Activated T-helper 1 cell treated with anti-CD3 and anti-CD28 coated beads, Interleukin-12 subunit alpha, Interleukin-12 subunit beta, Interleukin-2, Interleukin-4 antibody, amounts not matched to agents 30 ng/mL and 10 ng/mL and 1 ng/mL, durations not matched to agents 14 hours and 24 hours and 36 hours (primary cell): ENCODE data around the gene CDKAL1. TPM values are rescaled to one million over a fixed set of nuclear protein-coding genes. Genes with fewer than 3 reads are reported as not detected.
"Not testable (repeated sequence)": the region's sequence is repeated elsewhere in the genome, so short reads cannot be mapped to it uniquely, and the experiment has no call there.

ENCODE experiments used
- DNase-seq: peaks from one replicate; pipeline ENCODE4 v3.0.0; 2021; ENCODE audit warnings: low spot score
- H3K27ac Mint-ChIP-seq: one replicate; pipeline ENCODE4 v1.8.0; 2021; ENCODE audit warnings: mild to moderate bottlenecking, mixed read lengths
- H3K27me3 Mint-ChIP-seq: one replicate; pipeline ENCODE4 v1.8.0; 2022; ENCODE audit warnings: mild to moderate bottlenecking, moderate library complexity, mixed read lengths; ENCODE audit not compliant: insufficient read depth
- H3K36me3 Mint-ChIP-seq: one replicate; pipeline ENCODE4 v1.8.0; 2021; ENCODE audit warnings: low read depth, mixed read lengths
- H3K4me1 Mint-ChIP-seq: one replicate; pipeline ENCODE4 v1.8.0; 2021; ENCODE audit warnings: low read depth, mixed read lengths
- H3K4me3 Mint-ChIP-seq: one replicate; pipeline ENCODE4 v1.8.0; 2021; ENCODE audit warnings: mild to moderate bottlenecking, moderate library complexity, mixed read lengths
- H3K9me3 Mint-ChIP-seq: one replicate; pipeline ENCODE4 v1.8.0; 2021; ENCODE audit warnings: mixed read lengths
- intact Hi-C: fragments of 100-400 bp; cut with micrococcal nuclease; formaldehyde crosslinking; loops from one replicate; pipeline ENCODE4 v1.15.1; 2024
- total RNA-seq: library from RNA; stranded (reverse); gene quantifications from 2 replicates; pipeline ENCODE4 v1.2.3, GENCODE V29; 2022

CDKAL1 gene
- total RNA-seq, 1 donor from 2014 or later = 32.2 TPM

DNA sequence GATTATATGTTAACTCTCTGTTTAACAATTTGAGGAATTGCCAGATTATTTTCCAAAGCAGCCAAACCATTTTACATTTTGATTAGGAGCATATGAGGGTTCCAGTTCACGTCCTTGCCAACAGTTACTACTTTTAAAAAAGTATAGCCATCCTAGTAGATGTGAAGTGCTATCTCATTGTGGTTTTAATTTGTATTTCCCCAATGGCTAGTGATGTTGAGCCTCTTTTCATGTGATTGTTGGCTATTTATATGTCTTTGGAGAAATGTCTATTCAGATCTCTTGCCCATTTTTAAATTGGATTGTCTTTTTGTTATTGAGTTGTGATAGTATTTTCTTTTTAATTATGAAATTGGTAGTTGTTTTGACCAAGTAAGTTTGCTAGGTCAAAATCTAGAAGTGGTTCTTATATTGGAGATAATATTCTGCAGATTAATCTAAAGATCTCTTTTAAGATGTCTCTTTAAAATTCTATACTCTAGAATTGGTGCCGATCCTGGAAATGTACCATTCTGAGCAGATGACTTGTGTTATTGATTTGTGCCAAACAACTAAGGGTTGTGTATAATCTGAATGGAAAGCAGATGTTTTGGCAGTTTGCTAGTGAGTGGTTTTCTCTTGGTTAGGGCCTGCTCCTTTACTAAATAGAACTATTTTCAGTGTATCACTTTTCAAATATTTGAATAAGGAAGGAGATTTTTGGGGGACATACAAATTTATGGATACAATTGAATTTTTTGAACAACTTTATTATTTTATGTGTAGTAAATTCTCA lies 99.5 kb downstream of the CDKAL1 start:
- Mint-ChIP-seq H3K27ac (no peak overlapping the region), H3K27me3 (no peaks in the 10 kb centered on the region), H3K4me3 (no peak overlapping the region), H3K9me3 (no peaks in the 10 kb centered on the region), H3K36me3 (peaks cover 8% of the 10 kb centered on the region), H3K4me1 (peaks cover 35% of the 10 kb centered on the region)
- no peak for DNase-seq
- intact Hi-C loops = no loop called here

DNA sequence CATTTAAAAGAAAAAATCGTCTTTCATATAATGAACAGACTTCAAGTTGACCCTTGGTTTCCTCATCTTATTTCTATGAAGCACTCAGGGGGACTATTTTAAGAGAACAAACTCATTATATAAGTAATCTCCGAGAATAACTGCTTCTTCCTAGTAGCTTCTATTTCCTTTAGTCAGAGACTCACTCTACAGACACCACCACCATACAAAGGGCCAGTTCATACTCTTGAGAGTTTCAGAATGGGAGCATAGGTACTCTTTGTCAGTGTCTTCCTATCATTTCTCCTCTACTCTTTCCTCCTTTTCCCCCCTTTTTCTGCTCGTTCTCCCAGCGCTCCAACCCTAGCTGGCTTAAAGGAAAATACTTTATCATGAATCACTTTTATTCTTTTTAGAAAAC lies 104.9 kb downstream of the CDKAL1 start:
- H3K27me3 Mint-ChIP-seq = no peaks in the 10 kb centered on the region
- H3K27ac Mint-ChIP-seq = no peak overlapping the region
- intact Hi-C loops = no loop called here
- peaks cover 6% of the 10 kb centered on the region for H3K4me1 Mint-ChIP-seq
- DNase-seq = no peak
- H3K36me3 Mint-ChIP-seq = peaks cover 10% of the 10 kb centered on the region
- no peaks in the 10 kb centered on the region for H3K9me3 Mint-ChIP-seq
- H3K4me3 Mint-ChIP-seq = no peak overlapping the region

DNA sequence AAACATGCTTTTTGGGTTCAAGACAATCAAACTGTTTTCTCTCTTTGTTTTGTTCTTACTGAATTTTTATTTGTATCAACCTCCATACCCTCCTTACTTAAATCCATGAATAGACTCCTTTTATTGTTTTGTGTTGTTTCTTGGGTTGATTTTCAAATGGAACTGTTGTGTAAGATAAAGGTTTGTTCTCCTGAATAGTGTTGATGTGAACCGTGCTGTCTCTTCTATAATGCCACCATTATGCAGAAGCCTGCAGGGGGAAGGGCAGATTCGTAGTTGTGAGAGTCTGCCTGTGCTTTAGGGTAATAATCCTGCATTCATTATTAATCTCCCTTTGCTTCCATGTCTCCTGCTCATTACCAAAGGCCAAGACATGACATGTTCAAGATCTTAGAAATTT lies 105.9 kb downstream of the CDKAL1 start:
- Mint-ChIP-seq H3K27ac (no peak overlapping the region), H3K36me3 (peaks cover 8% of the 10 kb centered on the region)

DNA sequence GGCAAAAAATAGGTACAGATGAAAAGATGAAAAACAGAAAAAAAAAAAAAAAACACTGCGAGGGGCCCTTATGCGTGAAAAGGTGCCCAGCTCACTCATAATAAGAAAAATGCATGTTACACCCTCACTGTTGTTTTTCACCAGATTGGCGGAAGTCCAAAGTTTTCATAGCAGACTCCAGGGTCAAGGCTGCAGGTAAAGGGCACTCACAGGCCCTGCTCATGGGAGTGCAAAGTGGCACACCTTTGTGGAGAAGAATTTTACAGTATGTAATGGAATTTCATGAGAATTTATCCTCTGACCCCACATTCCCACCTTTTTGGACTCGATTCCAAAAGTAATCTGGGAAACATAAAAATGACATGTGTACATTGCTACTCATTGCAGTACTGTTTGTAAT lies 108.2 kb downstream of the CDKAL1 start:
- H3K27ac Mint-ChIP-seq = no peak overlapping the region
- DNase-seq = no peak
- intact Hi-C loops = no loop called here
- H3K4me1 Mint-ChIP-seq = no peaks in the 10 kb centered on the region
- no peaks in the 10 kb centered on the region for H3K9me3 Mint-ChIP-seq
- H3K36me3 Mint-ChIP-seq = peaks cover 6% of the 10 kb centered on the region
- no peaks in the 10 kb centered on the region for H3K27me3 Mint-ChIP-seq
- no peak overlapping the region for H3K4me3 Mint-ChIP-seq

More for the DNA sequence above, 105.9 kb downstream of the CDKAL1 start:
- Mint-ChIP-seq H3K27me3 (no peaks in the 10 kb centered on the region), H3K4me3 (no peak overlapping the region), H3K9me3 (no peaks in the 10 kb centered on the region), H3K4me1 (peaks cover 6% of the 10 kb centered on the region)
- intact Hi-C loops = no loop called here
- no peak for DNase-seq

DNA sequence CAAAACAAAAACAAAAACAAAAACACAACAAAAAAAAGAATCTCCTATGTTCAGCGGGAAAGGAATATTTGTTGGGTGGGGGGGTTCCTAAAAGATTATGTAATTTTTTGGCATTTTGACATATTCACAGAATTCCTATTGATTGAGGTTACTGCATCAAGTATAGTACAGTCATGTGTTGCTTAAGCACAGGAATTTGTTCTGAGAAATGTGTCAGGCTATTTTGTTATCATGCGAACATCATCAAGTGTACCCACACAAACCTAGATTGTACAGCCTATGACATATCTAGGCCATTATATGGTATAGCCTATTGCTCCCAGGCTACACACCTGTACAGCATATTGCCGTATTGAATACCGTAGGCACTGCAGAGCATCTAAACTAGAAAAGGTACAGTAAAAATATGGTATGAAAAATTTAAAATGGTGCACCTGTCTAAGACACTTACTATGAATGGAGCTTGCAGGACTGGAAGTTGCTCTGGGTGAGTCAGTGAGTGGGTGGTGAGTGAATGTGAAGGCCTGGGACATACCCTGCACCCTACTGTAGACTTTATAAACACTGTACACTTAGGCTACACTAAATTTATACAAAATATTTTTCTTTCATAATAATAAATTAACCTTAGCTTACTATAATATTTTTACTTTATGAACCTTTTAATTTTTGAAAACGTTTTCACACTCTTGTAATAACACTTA lies 110.6 kb downstream of the CDKAL1 start:
- Mint-ChIP-seq H3K4me1 (no peaks in the 10 kb centered on the region), H3K27ac (no peak overlapping the region), H3K27me3 (no peaks in the 10 kb centered on the region), H3K36me3 (peaks cover 9% of the 10 kb centered on the region), H3K9me3 (no peaks in the 10 kb centered on the region), H3K4me3 (no peak overlapping the region)
- DNase-seq = no peak
- intact Hi-C loops = no loop called here

DNA sequence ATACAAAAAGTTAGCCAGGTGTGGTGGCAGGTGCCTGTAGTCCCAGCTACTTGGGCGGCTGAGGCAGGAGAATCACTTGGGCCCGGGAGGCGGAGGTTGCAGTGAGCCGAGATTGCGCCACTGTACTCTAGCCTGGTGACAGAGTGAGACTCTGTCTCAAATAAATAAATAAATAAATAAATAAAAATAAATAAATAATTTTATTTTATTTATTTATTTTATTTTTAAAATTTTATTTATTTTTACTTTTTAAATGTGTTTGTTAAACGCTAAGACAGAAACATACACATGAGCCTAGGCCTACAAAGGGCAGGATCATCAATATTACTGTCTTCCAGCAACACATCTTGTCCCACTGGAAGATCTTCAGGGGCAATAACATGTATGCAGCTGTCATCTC lies 111.3 kb downstream of the CDKAL1 start:
- H3K27ac Mint-ChIP-seq, H3K27me3 Mint-ChIP-seq, H3K36me3 Mint-ChIP-seq, DNase-seq, intact Hi-C loops, H3K4me1 Mint-ChIP-seq, H3K4me3 Mint-ChIP-seq, H3K9me3 Mint-ChIP-seq: not testable (repeated sequence)

DNA sequence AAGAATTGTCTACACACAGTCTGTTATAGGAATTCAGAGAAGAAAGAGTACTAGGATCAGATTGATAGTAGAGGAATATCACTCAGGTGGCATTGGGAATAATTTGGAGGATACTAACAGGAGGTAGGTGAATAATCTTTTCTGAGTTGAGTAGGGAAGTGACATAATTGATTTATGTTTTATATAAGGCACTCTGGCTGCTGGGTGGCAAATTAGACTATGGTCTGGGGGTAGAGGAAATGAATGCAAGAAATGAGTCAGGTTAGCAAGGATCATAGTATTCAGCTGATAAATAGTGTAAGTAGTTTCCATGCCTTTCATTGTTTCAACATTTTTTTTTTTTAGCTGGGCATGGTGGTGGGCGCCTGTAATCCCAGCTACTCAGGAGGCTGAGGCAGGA lies 113.3 kb downstream of the CDKAL1 start:
- Mint-ChIP-seq H3K9me3 (no peaks in the 10 kb centered on the region), H3K27ac (no peak overlapping the region), H3K36me3 (peaks cover 9% of the 10 kb centered on the region), H3K27me3 (no peaks in the 10 kb centered on the region), H3K4me3 (no peak overlapping the region), H3K4me1 (peaks cover 17% of the 10 kb centered on the region)
- intact Hi-C loops = no loop called here
- no peak for DNase-seq

DNA sequence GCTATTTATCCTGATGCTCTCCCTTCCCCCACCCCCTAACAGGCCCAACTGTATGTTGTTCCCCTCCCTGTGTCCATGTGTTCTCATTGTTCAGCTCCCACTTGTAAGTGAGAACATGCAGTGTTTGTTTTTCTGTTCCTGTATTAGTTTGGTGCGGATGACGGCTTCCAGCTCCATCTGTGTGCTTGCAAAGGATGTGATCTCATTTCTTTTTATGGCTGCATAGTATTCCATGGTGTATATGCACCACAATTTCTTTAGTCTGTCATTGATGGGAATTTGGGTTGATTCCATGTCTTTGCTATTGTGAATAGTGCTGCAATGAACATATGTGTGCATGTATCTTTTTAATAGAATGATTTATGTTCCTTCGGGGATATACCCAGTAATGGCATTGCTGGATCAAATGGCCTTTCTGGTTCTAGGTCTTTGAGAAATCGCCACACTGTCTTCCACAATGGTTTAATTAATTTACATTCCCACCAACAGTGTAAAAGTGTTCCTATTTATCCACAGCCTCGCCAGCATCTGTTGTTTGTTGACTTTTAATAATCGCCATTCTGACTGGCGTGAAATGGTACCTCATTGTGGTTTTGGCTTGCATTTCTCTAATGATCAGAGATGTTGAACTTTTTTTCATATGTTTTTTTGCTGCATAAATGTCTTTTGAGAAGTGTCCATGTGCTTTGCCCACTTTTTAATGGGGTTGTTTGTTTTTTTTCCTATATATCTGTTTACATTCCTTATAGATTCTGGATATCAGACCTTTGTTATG lies 115.6 kb downstream of the CDKAL1 start:
- H3K36me3 Mint-ChIP-seq, H3K27ac Mint-ChIP-seq, H3K4me3 Mint-ChIP-seq, H3K27me3 Mint-ChIP-seq, intact Hi-C loops, DNase-seq, H3K9me3 Mint-ChIP-seq: not testable (repeated sequence)
- peaks cover 17% of the 10 kb centered on the region for H3K4me1 Mint-ChIP-seq

DNA sequence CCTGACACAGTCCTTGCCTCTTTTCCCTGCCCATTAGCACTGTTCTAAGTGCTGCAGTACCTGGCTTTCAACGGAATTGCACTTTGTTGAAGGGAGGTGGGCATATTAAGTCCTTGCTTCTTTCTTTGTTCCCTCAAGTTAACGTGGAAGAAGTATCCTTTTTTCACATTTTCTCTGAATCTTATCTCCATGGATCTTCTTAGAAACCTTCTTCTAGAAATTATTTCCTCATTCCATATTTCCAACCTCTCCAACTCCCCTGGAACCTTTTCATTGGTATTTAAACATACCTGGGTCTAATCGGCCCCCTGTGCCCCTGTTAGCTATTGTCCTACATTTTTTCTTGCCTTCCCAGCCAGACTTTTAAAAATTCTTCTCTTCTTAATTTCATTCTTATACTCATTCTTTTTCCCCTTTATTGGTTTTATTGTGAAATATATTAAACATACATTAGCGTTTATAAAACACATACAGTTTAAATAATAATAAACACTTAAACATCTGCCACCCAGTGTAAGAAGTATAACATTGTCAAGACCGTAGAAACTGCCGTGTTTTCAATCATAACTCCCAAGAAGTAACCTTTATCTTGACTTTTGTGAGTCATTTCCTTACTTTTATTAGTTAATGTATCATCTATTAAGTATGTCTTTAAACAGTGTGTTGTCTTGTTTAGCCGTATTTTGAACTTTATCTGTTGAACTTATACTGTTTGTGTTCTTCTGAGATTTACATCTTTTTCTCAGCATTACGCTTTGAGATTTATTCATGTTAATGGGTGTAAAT lies 118.2 kb downstream of the CDKAL1 start:
- H3K27ac Mint-ChIP-seq = no peak overlapping the region
- no peaks in the 10 kb centered on the region for H3K27me3 Mint-ChIP-seq
- no peak overlapping the region for H3K4me3 Mint-ChIP-seq
- no peaks in the 10 kb centered on the region for H3K9me3 Mint-ChIP-seq
- peaks cover 17% of the 10 kb centered on the region for H3K4me1 Mint-ChIP-seq
- peaks cover 10% of the 10 kb centered on the region for H3K36me3 Mint-ChIP-seq
- DNase-seq = no peak
- intact Hi-C loops = no loop called here

DNA sequence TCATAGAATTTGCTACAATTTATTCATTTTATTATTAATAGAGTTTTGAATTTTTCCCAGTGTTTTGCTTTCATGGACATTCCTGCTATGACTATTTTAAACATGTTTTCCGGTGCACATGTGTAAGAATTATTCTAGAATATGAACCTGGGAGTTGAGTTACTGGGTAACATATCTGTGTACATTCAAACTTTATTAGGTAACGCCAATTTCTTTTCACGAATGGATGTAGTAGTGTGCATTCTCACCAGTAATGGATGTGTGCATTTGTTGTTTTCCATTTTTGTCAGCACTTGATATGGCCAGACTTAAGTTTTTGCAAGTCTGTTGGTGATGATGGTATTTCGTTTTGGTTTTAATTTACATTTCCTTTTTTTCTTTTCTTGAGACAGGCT lies 118.8 kb downstream of the CDKAL1 start:
- Mint-ChIP-seq H3K4me1 (peaks cover 17% of the 10 kb centered on the region), H3K36me3 (peaks cover 10% of the 10 kb centered on the region), H3K27ac (no peak overlapping the region), H3K9me3 (no peaks in the 10 kb centered on the region), H3K27me3 (no peaks in the 10 kb centered on the region), H3K4me3 (no peak overlapping the region)
- intact Hi-C loops = no loop called here
- DNase-seq = no peak

DNA sequence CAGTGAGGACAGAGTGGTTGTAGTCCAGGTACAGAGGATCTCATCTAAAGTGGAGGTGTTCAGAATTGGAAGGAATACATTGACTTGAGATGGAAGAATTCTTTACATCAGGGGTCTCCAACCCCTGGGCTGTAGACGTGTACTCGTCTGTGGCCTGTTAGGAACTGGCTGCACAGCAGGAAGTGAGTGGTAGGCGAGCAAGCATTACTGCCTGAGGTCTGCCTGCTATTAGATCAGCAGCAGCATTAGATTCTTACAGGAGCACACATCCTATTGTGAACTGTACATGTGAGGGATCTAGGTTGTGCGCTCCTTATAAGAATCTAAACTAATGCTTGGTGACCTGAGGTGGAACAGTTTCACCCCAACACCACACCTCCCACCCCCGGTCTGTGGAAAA lies 121.1 kb downstream of the CDKAL1 start:
- Mint-ChIP-seq H3K27ac (no peak overlapping the region), H3K9me3 (no peaks in the 10 kb centered on the region), H3K27me3 (no peaks in the 10 kb centered on the region), H3K4me1 (peaks cover 17% of the 10 kb centered on the region), H3K4me3 (no peak overlapping the region), H3K36me3 (peaks cover 12% of the 10 kb centered on the region)
- intact Hi-C loops = no loop called here
- no peak for DNase-seq

DNA sequence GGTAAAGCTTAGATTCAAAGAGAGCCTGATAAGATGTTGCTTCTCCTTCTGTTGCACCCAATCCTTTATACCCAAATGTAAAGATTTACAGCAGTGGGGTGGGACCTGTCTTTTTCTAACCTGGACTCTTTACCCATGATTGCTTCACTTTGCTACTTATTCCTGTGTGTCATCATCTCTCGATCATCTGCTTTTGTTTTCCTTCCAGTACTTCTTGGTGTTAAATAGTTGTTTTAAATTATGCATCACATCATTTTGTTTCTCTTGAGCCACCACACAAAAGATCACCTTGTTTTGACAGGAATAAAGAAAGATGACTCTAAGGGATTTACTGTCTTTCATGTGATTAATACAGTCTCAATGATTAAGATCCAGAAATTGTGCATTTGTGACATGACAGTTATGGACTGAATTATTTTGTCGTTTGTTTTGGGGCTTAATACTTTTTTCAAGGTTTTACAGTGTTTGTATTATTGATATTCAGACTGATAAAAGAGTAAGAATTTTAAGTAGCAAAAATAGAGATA lies 123.1 kb downstream of the CDKAL1 start:
- H3K36me3 Mint-ChIP-seq = peaks cover 11% of the 10 kb centered on the region
- no peak overlapping the region for H3K27ac Mint-ChIP-seq
- H3K9me3 Mint-ChIP-seq = no peaks in the 10 kb centered on the region
- peaks cover 2% of the 10 kb centered on the region for H3K4me1 Mint-ChIP-seq
- H3K27me3 Mint-ChIP-seq = no peaks in the 10 kb centered on the region
- intact Hi-C loops = no loop called here
- no peak for DNase-seq
- H3K4me3 Mint-ChIP-seq = no peak overlapping the region
